GM23338 (cell line): Measurements from ENCODE around the gene SORBS2.

Experiments
- CREB1 ChIP-seq: fragments of 250-450 bp; sonication (Bioruptor Pico); IDR thresholded peaks from 2 replicates; pipeline ENCODE4 v1.5.0; 2020; ENCODE audit warnings: low read depth, mild to moderate bottlenecking, moderate library complexity
- CTCF ChIP-seq, 2 experiments: fragments of 200-600 bp in 1 of 2; sonication (generic) in 1 of 2; conservative IDR thresholded peaks; 2 replicates each; pipeline versions ENCODE4 v1.5.1 to v1.6.1; 2016 to 2017; ENCODE audit warnings: antibody characterized with exemption in 2 of 2, low read depth in 2 of 2, mild to moderate bottlenecking in 2 of 2, moderate library complexity in 1 of 2
- ETS1 ChIP-seq: IDR thresholded peaks from 2 replicates; pipeline ENCODE4 v1.6.1; 2016; ENCODE audit warnings: antibody characterized with exemption
- EZH2 ChIP-seq: fragments of 200-600 bp; sonication (generic); IDR thresholded peaks from one replicate; pipeline ENCODE4 v1.8.0; 2017; ENCODE audit warnings: antibody characterized with exemption, mild to moderate bottlenecking, low read depth; ENCODE audit not compliant: unreplicated experiment
- EZH2phosphoT487 ChIP-seq: fragments of 200-600 bp; sonication (generic); IDR thresholded peaks from one replicate; pipeline ENCODE4 v1.8.1; 2018; ENCODE audit warnings: antibody characterized with exemption; ENCODE audit not compliant: unreplicated experiment
- JUNB ChIP-seq: IDR thresholded peaks from one replicate; pipeline ENCODE4 v1.6.1; 2016; ENCODE audit warnings: antibody characterized with exemption; ENCODE audit not compliant: unreplicated experiment
- POLR2AphosphoS5 ChIP-seq: IDR thresholded peaks from 2 replicates; pipeline ENCODE4 v1.6.1; 2016; ENCODE audit warnings: antibody characterized with exemption, low read depth
- REST ChIP-seq: IDR thresholded peaks from one replicate; pipeline ENCODE4 v1.6.1; 2018; ENCODE audit warnings: antibody characterized with exemption; ENCODE audit not compliant: unreplicated experiment
- ZNF114 ChIP-seq: fragments of 250-450 bp; sonication (Bioruptor Pico); IDR thresholded peaks from 2 replicates; pipeline ENCODE4 v1.5.0; 2020; ENCODE audit warnings: mild to moderate bottlenecking, moderate library complexity
- ZNF331 ChIP-seq: fragments of 250-450 bp; sonication (Bioruptor Pico); IDR thresholded peaks from 2 replicates; pipeline ENCODE4 v1.5.0; 2020; ENCODE audit warnings: low read depth, mild to moderate bottlenecking, moderate library complexity

GRCh38 chr4:185847352-185848097, 35.5 kb upstream of the SORBS2 start:
- TF ChIP-seq CTCF (conservative IDR thresholded peaks at IDR 0.05; ENCODE audit: low read depth in 2 of 2), result no peak
- TF ChIP-seq POLR2AphosphoS5, result no peak
- no peak for TF ChIP-seq ETS1
- TF ChIP-seq EZH2, result no peak
- no peak for TF ChIP-seq EZH2phosphoT487
- TF ChIP-seq ZNF114 (CRISPR knock-in tag), result no peak
- TF ChIP-seq JUNB, result no peak
- no peak for TF ChIP-seq REST
- no peak for TF ChIP-seq ZNF331
- TF ChIP-seq CREB1 (CRISPR knock-in tag), result no peak
